H1 (cell line): ENCODE data around the gene IL3. TPM values are rescaled to one million over a fixed set of nuclear protein-coding genes. Genes with fewer than 3 reads are reported as not detected.

Source experiments
- CTCF ChIA-PET: fragments of 300-600 bp; sonication (Branson Sonifier 250); formaldehyde crosslinking; loops from one replicate; lab custom pipeline; 2021; ENCODE audit not compliant: partially characterized antibody; lab: Charles Lee
- POLR2A ChIA-PET: fragments of 300-600 bp; sonication (Branson Sonifier 250); formaldehyde crosslinking; loops from one replicate; lab custom pipeline; 2021; ENCODE audit warnings: inconsistent platforms; ENCODE audit not compliant: partially characterized antibody; lab: Charles Lee
- DNase-seq, 2 experiments: peaks; one replicate each; pipeline versions ENCODE4 v3.0.0 to v3.0.0-alpha.2; 2010 to 2022; ENCODE audit warnings: low spot score in 2 of 2, low read depth in 1 of 2, mixed read lengths in 1 of 2
- FAIRE-seq: peaks from 2 replicates; lab custom pipeline; 2011; peaks lifted over from hg19 to GRCh38; lab: Jason Lieb, UNC
- H2AFZ ChIP-seq: 2 replicates; pipeline ENCODE4 v1.8.1; 2012; ENCODE audit warnings: low read length, inconsistent platforms
- H2AK5ac ChIP-seq: 2 replicates; pipeline ENCODE4 v1.6.1; 2013; ENCODE audit warnings: low read depth, low read length
- H2BK120ac ChIP-seq: replicated peaks from 2 replicates; pipeline ENCODE3; 2013; ENCODE audit warnings: low read depth, low read length, inconsistent platforms
- H2BK12ac ChIP-seq: 2 replicates; pipeline ENCODE4 v1.6.1; 2013; ENCODE audit warnings: low read depth, low read length
- H2BK15ac ChIP-seq: 2 replicates; pipeline ENCODE4 v1.6.1; 2013; ENCODE audit warnings: low read length
- H2BK20ac ChIP-seq: 2 replicates; pipeline ENCODE4 v1.6.1; 2013; ENCODE audit warnings: low read length
- H2BK5ac ChIP-seq: 2 replicates; pipeline ENCODE4 v1.6.1; 2013; ENCODE audit warnings: low read depth, low read length
- H3K14ac ChIP-seq: 2 replicates; pipeline ENCODE4 v1.6.1; 2013; ENCODE audit warnings: inconsistent platforms; ENCODE audit not compliant: insufficient read length
- H3K18ac ChIP-seq: 2 replicates; pipeline ENCODE4 v1.6.1; 2013; ENCODE audit warnings: low read length; ENCODE audit errors: extremely low read depth
- H3K23ac ChIP-seq: 2 replicates; pipeline ENCODE4 v1.6.1; 2013; ENCODE audit warnings: inconsistent platforms; ENCODE audit not compliant: insufficient read length
- H3K23me2 ChIP-seq: 2 replicates; pipeline ENCODE4 v1.6.1; 2013; ENCODE audit warnings: low read depth, low read length
- H3K27ac ChIP-seq: 2 replicates; pipeline ENCODE4 v1.6.1; 2011; ENCODE audit warnings: low read depth, low read length, inconsistent platforms
- H3K27me3 ChIP-seq, 4 experiments: replicated peaks in 1 of 4; 1 replicate in 1 of 4; 2 replicates in 3 of 4; pipeline versions ENCODE4 v1.6.1 to v1.8.1; 2011 to 2013; ENCODE audit warnings: low read length in 3 of 4, mild to moderate bottlenecking in 3 of 4, inconsistent platforms in 2 of 4, mixed read lengths in 2 of 4, moderate library complexity in 1 of 4; ENCODE audit not compliant: control insufficient read depth in 3 of 4, insufficient read depth in 3 of 4; ENCODE audit errors: extremely low read depth in 1 of 4
- H3K36me3 ChIP-seq, 4 experiments: 2 replicates each; pipeline versions ENCODE4 v1.6.1 to v1.8.1; 2011 to 2013; ENCODE audit warnings: mild to moderate bottlenecking in 4 of 4, low read length in 3 of 4, moderate library complexity in 2 of 4, control low read depth in 1 of 4, inconsistent platforms in 1 of 4; ENCODE audit not compliant: insufficient read depth in 4 of 4, control insufficient read depth in 2 of 4
- H3K4ac ChIP-seq: replicated peaks from 2 replicates; pipeline ENCODE3; 2013; ENCODE audit warnings: low read length, low read depth, mixed read lengths, inconsistent platforms; ENCODE audit not compliant: insufficient read length
- H3K4me1 ChIP-seq, 4 experiments: replicated peaks in 1 of 4; 1 replicate in 1 of 4; 2 replicates in 3 of 4; pipeline versions ENCODE4 v1.6.1 to v1.8.1; 2011 to 2013; ENCODE audit warnings: low read length in 3 of 4, inconsistent platforms in 2 of 4, mixed read lengths in 1 of 4; ENCODE audit not compliant: insufficient read depth in 4 of 4, control insufficient read depth in 3 of 4
- H3K4me2 ChIP-seq, 2 experiments: 2 replicates each; pipeline versions ENCODE4 v1.6.1 to v1.8.1; 2011 to 2013; ENCODE audit warnings: low read depth in 2 of 2, low read length in 2 of 2, control low read depth in 1 of 2, inconsistent platforms in 1 of 2, mild to moderate bottlenecking in 1 of 2; ENCODE audit not compliant: insufficient read depth in 1 of 2
- H3K4me3 ChIP-seq, 4 experiments: fragments of 200-600, 300-600 bp in 1 of 4; sonication (generic), shearing (Covaris generic), sonication (Bioruptor Twin) in 1 of 4; 2 replicates each; pipeline versions ENCODE4 v1.5.1 to v1.8.1; 2011 to 2016; ENCODE audit warnings: low read length in 4 of 4, low read depth in 3 of 4, control low read depth in 2 of 4, inconsistent platforms in 2 of 4, mild to moderate bottlenecking in 2 of 4, mixed read lengths in 1 of 4, moderate library complexity in 1 of 4; ENCODE audit not compliant: insufficient read depth in 2 of 4; ENCODE audit errors: extremely low read depth in 1 of 4
- H3K56ac ChIP-seq: replicated peaks from 2 replicates; pipeline ENCODE3; 2013; ENCODE audit warnings: low read depth, mild to moderate bottlenecking, mixed read lengths, low read length, inconsistent platforms; ENCODE audit not compliant: insufficient read length
- H3K79me1 ChIP-seq: 2 replicates; pipeline ENCODE4 v1.6.1; 2013; ENCODE audit warnings: low read depth, low read length, control low read depth
- H3K79me2 ChIP-seq, 2 experiments: 2 replicates each; pipeline versions ENCODE4 v1.6.1 to v1.8.1; 2012 to 2013; ENCODE audit warnings: low read length in 2 of 2, mild to moderate bottlenecking in 2 of 2, inconsistent platforms in 1 of 2; ENCODE audit not compliant: insufficient read depth in 2 of 2, control insufficient read depth in 1 of 2
- H3K9ac ChIP-seq, 4 experiments: replicated peaks in 1 of 4; 1 replicate in 1 of 4; 2 replicates in 3 of 4; pipeline versions ENCODE4 v1.6.1 to v1.8.1; 2011 to 2013; ENCODE audit warnings: low read depth in 3 of 4, low read length in 3 of 4, control low read depth in 2 of 4, mild to moderate bottlenecking in 2 of 4, moderate library complexity in 2 of 4, inconsistent platforms in 1 of 4; ENCODE audit errors: extremely low read depth in 1 of 4
- H3K9me3 ChIP-seq, 2 experiments: 2 replicates each; pipeline versions ENCODE4 v1.6.1 to v1.8.1; 2012 to 2013; ENCODE audit warnings: mild to moderate bottlenecking in 2 of 2, moderate library complexity in 2 of 2, control low read depth in 1 of 2, inconsistent platforms in 1 of 2, low read depth in 1 of 2, low read length in 1 of 2, mixed read lengths in 1 of 2; ENCODE audit not compliant: insufficient read depth in 2 of 2
- H4K20me1 ChIP-seq, 2 experiments: replicated peaks in 1 of 2; 2 replicates each; pipeline versions ENCODE3 to v1.8.1; 2011 to 2013; ENCODE audit warnings: inconsistent platforms in 2 of 2, low read length in 2 of 2, mild to moderate bottlenecking in 1 of 2; ENCODE audit not compliant: insufficient read depth in 2 of 2, control insufficient read depth in 1 of 2
- H4K5ac ChIP-seq: 2 replicates; pipeline ENCODE4 v1.6.1; 2013; ENCODE audit warnings: low read length, low read depth, mixed read lengths, inconsistent platforms; ENCODE audit not compliant: insufficient read length
- H4K8ac ChIP-seq: 2 replicates; pipeline ENCODE4 v1.8.0; 2013; ENCODE audit warnings: mild to moderate bottlenecking, moderate library complexity, low read length, inconsistent platforms; ENCODE audit not compliant: insufficient read depth; ENCODE audit errors: extremely low read depth
- H4K91ac ChIP-seq: replicated peaks from 2 replicates; pipeline ENCODE3; 2013; ENCODE audit warnings: low read length, mixed read lengths, inconsistent platforms; ENCODE audit not compliant: insufficient read length
- CHD2 ChIP-seq: IDR thresholded peaks from 2 replicates; pipeline ENCODE4 v1.6.1; 2012; ENCODE audit warnings: low read length, improper control_type of control experiment
- EZH2 ChIP-seq: fragments of 200-600 bp; sonication (generic); IDR thresholded peaks from 2 replicates; pipeline ENCODE4 v1.7.1; 2012; ENCODE audit warnings: low read depth, mild to moderate bottlenecking, moderate library complexity, low read length, inconsistent platforms; ENCODE audit not compliant: severe bottlenecking
- GTF2F1 ChIP-seq: IDR thresholded peaks from 2 replicates; pipeline ENCODE4 v1.6.1; 2012; ENCODE audit warnings: low read depth, low read length, improper control_type of control experiment, borderline replicate concordance
- JUN ChIP-seq: IDR thresholded peaks from 2 replicates; pipeline ENCODE4 v1.6.1; 2011; ENCODE audit warnings: low read depth, mild to moderate bottlenecking, improper control_type of control experiment, low read length
- JUND ChIP-seq: IDR thresholded peaks from 2 replicates; pipeline ENCODE4 v1.6.1; 2011; ENCODE audit warnings: mild to moderate bottlenecking, improper control_type of control experiment, low read length
- KDM1A ChIP-seq: fragments of 200-600, 300-600 bp; sonication (generic); IDR thresholded peaks from 2 replicates; pipeline ENCODE4 v1.7.1; 2016; ENCODE audit warnings: mild to moderate bottlenecking, low read length, borderline replicate concordance
- NRF1 ChIP-seq: IDR thresholded peaks from 2 replicates; pipeline ENCODE4 v1.6.1; 2011; ENCODE audit warnings: mild to moderate bottlenecking, low read depth, low read length, improper control_type of control experiment
- POLR2A ChIP-seq, 2 experiments: IDR thresholded peaks; 1 replicate in 1 of 2; 2 replicates in 1 of 2; pipeline ENCODE4 v1.6.1; 2011; ENCODE audit warnings: low read depth in 2 of 2, low read length in 2 of 2, mild to moderate bottlenecking in 2 of 2; ENCODE audit errors: control extremely low read depth in 1 of 2
- SIRT6 ChIP-seq: IDR thresholded peaks from one replicate; pipeline ENCODE4 v1.7.1; 2012; ENCODE audit warnings: low read length, inconsistent platforms
- SP2 ChIP-seq: IDR thresholded peaks from 2 replicates; pipeline ENCODE4 v1.6.1; 2012; ENCODE audit warnings: mild to moderate bottlenecking, low read length, inconsistent platforms
- SUZ12 ChIP-seq: fragments of 200-600 bp; sonication (generic); IDR thresholded peaks from 2 replicates; pipeline ENCODE4 v1.6.1; 2012; ENCODE audit warnings: mild to moderate bottlenecking, inconsistent platforms, low read length, moderate library complexity, mixed read lengths
- TAF1 ChIP-seq: IDR thresholded peaks from 2 replicates; pipeline ENCODE4 v1.6.1; 2011; ENCODE audit warnings: mild to moderate bottlenecking, low read depth, low read length
- TAF7 ChIP-seq: optimal IDR thresholded peaks from 2 replicates; pipeline ENCODE3; 2011; ENCODE audit warnings: low read depth, mild to moderate bottlenecking, inconsistent platforms, low read length, moderate library complexity, borderline replicate concordance
- TCF12 ChIP-seq: IDR thresholded peaks from 2 replicates; pipeline ENCODE4 v1.6.1; 2011; ENCODE audit warnings: low read depth, mild to moderate bottlenecking, low read length
- YY1 ChIP-seq: IDR thresholded peaks from 2 replicates; pipeline ENCODE4 v1.6.1; 2011; ENCODE audit warnings: low read depth, mild to moderate bottlenecking, low read length
- WGBS, 2 experiments: shearing (Covaris generic) in 1 of 2; methylation state at CpG; one replicate each; pipeline versions ENCODE4 v1.1.6 to v1.1.7; 2013 to 2015; ENCODE audit warnings: low lambda C conversion rate in 2 of 2, mixed read lengths in 2 of 2, inconsistent platforms in 1 of 2, low coverage in 1 of 2, missing lambda C conversion rate in 1 of 2; ENCODE audit not compliant: insufficient replicate concordance in 2 of 2, insufficient coverage in 1 of 2, insufficient read length in 1 of 2; ENCODE audit errors: extremely low coverage in 1 of 2, missing lambda C conversion rate in 1 of 2; 5-methylcytosine and 5-hydroxymethylcytosine counted together
- polyA plus RNA-seq, 7 experiments: library from polyadenylated mRNA; depleted of rRNA in 3 of 7; stranded (reverse) in 5 of 7; unstranded in 2 of 7; fragments of >200 nt in 5 of 7; fragments of 200-250 nt in 2 of 7; gene quantifications; 1 replicate in 5 of 7; 2 replicates in 1 of 7; 4 replicates in 1 of 7; pipeline versions ENCODE4 v1.2.1 to v1.2.3, GENCODE V29; 2011 to 2013; ENCODE audit warnings: missing spikeins in 2 of 7, mixed read lengths in 2 of 7
- total RNA-seq: library from RNA; stranded (reverse); fragmentation: NEBNext Ultra II Directional; extraction: Animal tissue kit (Norgen Biotek cat#: 25700); gene quantifications from 2 replicates; pipeline ENCODE4 v1.2.1, GENCODE V29; 2021

IL3 gene
- total and polyA plus RNA-seq, 2 of the 8 experiments (the other 6 are each of a cell fraction or from before 2014, with no cell fraction given): not detected

- no peak overlapping the region for H2BK20ac ChIP-seq
- POLR2A ChIA-PET: no interaction called here
Measured at GRCh38 chr5:132017316-132017715, 43.1 kb upstream of the IL3 start.

More at GRCh38 chr5:132017316-132017715, 43.1 kb upstream of the IL3 start:
- Histone ChIP-seq H3K9ac (no peak overlapping the region), H2AK5ac (no peak overlapping the region), H3K9me3 (no peaks in the 10 kb centered on the region), H3K4me2 (no peak overlapping the region), H3K27me3 (peaks cover under 1 to 5% (median 2%) of the 10 kb centered on the region in 4 experiments), H2AFZ (no peak overlapping the region), H3K14ac (no peak overlapping the region), H3K27ac (no peak overlapping the region), H3K79me1 (no peaks in the 10 kb centered on the region), H3K36me3 (no peaks in the 10 kb centered on the region), H4K91ac (no peak overlapping the region), H2BK5ac (no peak overlapping the region), H2BK12ac (no peak overlapping the region), H3K56ac (no peak overlapping the region), H2BK15ac (no peak overlapping the region), H3K4me3 (no peak overlapping the region), H4K5ac (no peak overlapping the region), H3K79me2 (no peaks in the 10 kb centered on the region), H3K4ac (no peak overlapping the region), H3K23ac (no peak overlapping the region), H4K8ac (no peak overlapping the region), H2BK120ac (no peak overlapping the region), H3K23me2 (peaks cover 2% of the 10 kb centered on the region; the same call in 1 of the 2 replicates), H3K18ac (no peak overlapping the region), H4K20me1 (peaks cover under 1 to 8% of the 10 kb centered on the region in 2 experiments), H3K4me1 (0 out of 7 replicates have a peak, but pooled peaks cover 0 to 2% (median 0%) of the 10 kb centered on the region in 4 experiments)
- TF ChIP-seq KDM1A: no peak
- TF ChIP-seq TAF7: no peak
- TF ChIP-seq SUZ12: no peak
- TF ChIP-seq NRF1: no peak
- no peak for TF ChIP-seq YY1
- TF ChIP-seq EZH2: no peak
- no peak for TF ChIP-seq SIRT6
- no peak for TF ChIP-seq CHD2
- TF ChIP-seq JUND: no peak
- TF ChIP-seq TAF1: no peak
- no peak for TF ChIP-seq JUN
- no peak for TF ChIP-seq POLR2A (IDR thresholded peaks at IDR 0.05; ENCODE audit: control extremely low read depth in 1 of 2, low read depth in 2 of 2, low read length in 2 of 2)
- TF ChIP-seq SP2: no peak
- TF ChIP-seq GTF2F1: no peak
- TF ChIP-seq TCF12: no peak
- no peak for FAIRE-seq
- CTCF ChIA-PET: interaction anchor here (3.0 kb wide), 1 partner anchor 9 kb away, joined by 10 read pairs; no protein-coding TSS in a partner anchor
- DNase-seq: no peak
- WGBS, 2 experiments: 72% methylated on average over 4 of the region's 4 CpGs; no CpG with 5 or more reads in 1 of the 2 experiments
